Neuronal stem cell (in vitro differentiated cells): ENCODE results near the gene ETV7.

ENCODE experiments used
- DNase-seq: peaks from one replicate; pipeline ENCODE4 v3.0.0-alpha.2; 2013; ENCODE audit warnings: low spot score
- H2AFZ ChIP-seq: one replicate; pipeline ENCODE4 v1.6.1; 2013; ENCODE audit warnings: mild to moderate bottlenecking, low read length, inconsistent platforms
- H2AK5ac ChIP-seq: 2 replicates; pipeline ENCODE4 v1.6.1; 2013; ENCODE audit warnings: low read depth, mild to moderate bottlenecking, inconsistent platforms, low read length, moderate library complexity, mixed read lengths
- H2BK120ac ChIP-seq: 2 replicates; pipeline ENCODE4 v1.6.1; 2013; ENCODE audit warnings: low read depth, mild to moderate bottlenecking, inconsistent platforms, low read length, moderate library complexity, mixed read lengths
- H2BK12ac ChIP-seq: one replicate; pipeline ENCODE4 v1.6.1; 2013; ENCODE audit warnings: low read length, inconsistent platforms
- H2BK15ac ChIP-seq: 2 replicates; pipeline ENCODE4 v1.6.1; 2013; ENCODE audit warnings: mild to moderate bottlenecking, low read length, inconsistent platforms, mixed read lengths
- H2BK5ac ChIP-seq: one replicate; pipeline ENCODE4 v1.6.1; 2013; ENCODE audit warnings: inconsistent platforms, mild to moderate bottlenecking, low read length, moderate library complexity
- H3K14ac ChIP-seq: one replicate; pipeline ENCODE4 v1.6.1; 2013; ENCODE audit warnings: low read length, inconsistent platforms
- H3K18ac ChIP-seq: 2 replicates; pipeline ENCODE4 v1.6.1; 2013; ENCODE audit warnings: low read length, inconsistent platforms
- H3K23ac ChIP-seq: 2 replicates; pipeline ENCODE4 v1.6.1; 2013; ENCODE audit warnings: low read depth, mild to moderate bottlenecking, mixed read lengths, low read length, inconsistent platforms; ENCODE audit not compliant: poor library complexity
- H3K27ac ChIP-seq: replicated peaks from 3 replicates; pipeline ENCODE4 v1.5.1; 2013; ENCODE audit warnings: low read length, inconsistent platforms
- H3K27me3 ChIP-seq, 3 experiments: 2 replicates each; pipeline ENCODE4 v1.6.1; 2013; ENCODE audit warnings: low read length in 3 of 3, mild to moderate bottlenecking in 2 of 3, inconsistent platforms in 1 of 3, low read depth in 1 of 3, mixed read lengths in 1 of 3, moderate library complexity in 1 of 3; ENCODE audit not compliant: control insufficient read depth in 3 of 3, insufficient read depth in 3 of 3
- H3K36me3 ChIP-seq, 2 donors: replicated peaks in 1 of 2; 2 replicates each; pipeline ENCODE4 v1.6.1; 2013; ENCODE audit warnings: low read length in 2 of 2; ENCODE audit not compliant: control insufficient read depth in 2 of 2, insufficient read depth in 2 of 2
- H3K4ac ChIP-seq: 2 replicates; pipeline ENCODE4 v1.6.1; 2013; ENCODE audit warnings: inconsistent platforms, mild to moderate bottlenecking, low read length, moderate library complexity
- H3K4me1 ChIP-seq, 2 donors: 1 replicate in 1 of 2; 2 replicates in 1 of 2; pipeline ENCODE4 v1.6.1; 2013; ENCODE audit warnings: low read length in 2 of 2, low read depth in 1 of 2; ENCODE audit not compliant: control insufficient read depth in 2 of 2, insufficient read depth in 1 of 2
- H3K4me2 ChIP-seq: one replicate; pipeline ENCODE4 v1.6.1; 2013; ENCODE audit warnings: mild to moderate bottlenecking, low read length, inconsistent platforms; ENCODE audit not compliant: insufficient read depth, poor library complexity, severe bottlenecking
- H3K4me3 ChIP-seq, 2 donors: 2 replicates each; pipeline ENCODE4 v1.5.1; 2013; ENCODE audit warnings: low read length in 2 of 2, mild to moderate bottlenecking in 2 of 2, inconsistent platforms in 1 of 2, moderate library complexity in 1 of 2
- H3K79me1 ChIP-seq: one replicate; pipeline ENCODE4 v1.6.1; 2013; ENCODE audit warnings: low read depth, mild to moderate bottlenecking, inconsistent platforms, low read length, moderate library complexity
- H3K9ac ChIP-seq: one replicate; pipeline ENCODE4 v1.6.1; 2013; ENCODE audit warnings: mild to moderate bottlenecking, low read depth, low read length, inconsistent platforms; ENCODE audit not compliant: poor library complexity
- H3K9me3 ChIP-seq, 2 donors: replicated peaks in 1 of 2; 2 replicates each; pipeline versions ENCODE3 to v1.6.1; 2013; ENCODE audit warnings: low read length in 2 of 2, mild to moderate bottlenecking in 2 of 2, inconsistent platforms in 1 of 2, low read depth in 1 of 2, mixed read lengths in 1 of 2, moderate library complexity in 1 of 2; ENCODE audit not compliant: control insufficient read depth in 2 of 2, insufficient read depth in 1 of 2
- H4K8ac ChIP-seq: one replicate; pipeline ENCODE4 v1.6.1; 2013; ENCODE audit warnings: low read depth, mild to moderate bottlenecking, inconsistent platforms, low read length, moderate library complexity
- H4K91ac ChIP-seq: one replicate; pipeline ENCODE4 v1.6.1; 2013; ENCODE audit warnings: low read length, low read depth, mild to moderate bottlenecking, inconsistent platforms; ENCODE audit not compliant: poor library complexity
- WGBS, 2 donors: extraction: QIAGEN DNeasy Blood & Tissue Kit; methylation state at CpG; one replicate each; pipeline ENCODE4 v1.1.7; 2013; ENCODE audit warnings: missing lambda C conversion rate in 2 of 2, mixed read lengths in 1 of 2; ENCODE audit not compliant: insufficient read length in 2 of 2, insufficient replicate concordance in 1 of 2; ENCODE audit errors: extremely low coverage in 2 of 2; 5-methylcytosine and 5-hydroxymethylcytosine counted together

Gene ETV7

DNA sequence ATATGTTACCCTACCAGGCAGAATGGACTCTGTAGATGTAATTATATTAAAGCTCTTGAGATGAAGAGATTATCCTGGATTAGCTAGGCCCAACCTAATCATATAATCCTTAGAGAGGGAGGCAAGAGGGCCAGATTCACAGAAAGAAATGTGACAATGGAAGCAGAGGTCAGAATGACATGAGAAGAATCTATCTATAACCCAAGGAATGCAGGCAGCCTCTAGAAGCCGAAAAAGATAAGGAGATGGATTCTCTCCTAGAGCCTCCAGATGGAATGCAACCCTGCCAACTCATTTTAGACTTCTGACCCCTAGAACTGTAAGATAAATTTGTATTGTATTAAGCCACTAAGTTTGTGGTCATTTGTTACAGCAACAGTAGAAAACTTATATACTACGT is 42.9 kb upstream of the ETV7 start:
- Histone ChIP-seq H3K27ac (no peak overlapping the region), H3K4ac (no peak overlapping the region), H2AFZ (no peak overlapping the region), H3K18ac (no peak overlapping the region), H2BK12ac (no peak overlapping the region), H2BK120ac (no peak overlapping the region), H3K79me1 (no peaks in the 10 kb centered on the region), H2BK15ac (no peak overlapping the region), H2BK5ac (no peak overlapping the region), H3K23ac (no peak overlapping the region), H3K4me1 (no peaks in the 10 kb centered on the region), H3K14ac (no peak overlapping the region), H4K91ac (no peak overlapping the region), H3K9me3 (no peaks in the 10 kb centered on the region), H3K4me2 (no peak overlapping the region), H3K9ac (no peak overlapping the region), H3K4me3 (no peak overlapping the region), H4K8ac (no peak overlapping the region), H3K36me3 (no peaks in the 10 kb centered on the region), H2AK5ac (no peak overlapping the region), H3K27me3 (peaks cover 0 to 3% (median 0%) of the 10 kb centered on the region in 3 experiments)
- WGBS, 2 donors: 100% methylated on average over 1 of the region's 2 CpGs; no CpG with 5 or more reads in 1 of the 2 donors
- DNase-seq: no peak

- no peaks in the 10 kb centered on the region for H3K9me3 ChIP-seq
- no CpG with 5 or more reads among the region's 4 CpGs for WGBS, 2 donors
- H2BK5ac ChIP-seq: no peak overlapping the region
- no peak overlapping the region for H3K4me2 ChIP-seq
- H2AFZ ChIP-seq: no peak overlapping the region
- H3K4ac ChIP-seq: no peak overlapping the region
- no peaks in the 10 kb centered on the region for H3K36me3 ChIP-seq
- no peaks in the 10 kb centered on the region for H3K79me1 ChIP-seq
- no peak overlapping the region for H4K8ac ChIP-seq
- no peak overlapping the region for H2BK120ac ChIP-seq
- H3K14ac ChIP-seq: no peak overlapping the region
- no peak overlapping the region for H3K4me3 ChIP-seq
- no peak for DNase-seq
- H3K18ac ChIP-seq: no peak overlapping the region
- no peak overlapping the region for H2BK12ac ChIP-seq
- no peaks in the 10 kb centered on the region for H3K4me1 ChIP-seq
- H2BK15ac ChIP-seq: no peak overlapping the region
- H3K23ac ChIP-seq: no peak overlapping the region
- no peak overlapping the region for H4K91ac ChIP-seq
- H3K9ac ChIP-seq: no peak overlapping the region
- peaks cover 0 to 3% (median 0%) of the 10 kb centered on the region in 3 experiments for H3K27me3 ChIP-seq
- H2AK5ac ChIP-seq: no peak overlapping the region
- H3K27ac ChIP-seq: no peak overlapping the region
These were observed 41.4 kb upstream of the ETV7 start for GRCh38 chr6:36428911-36429310.

- no peak overlapping the region for H3K18ac ChIP-seq
- H3K4me1 ChIP-seq: peaks cover 6 to 7% of the 10 kb centered on the region in 2 donors
- DNase-seq: no peak
- H2AK5ac ChIP-seq: no peak overlapping the region
- H2BK5ac ChIP-seq: no peak overlapping the region
- no peak overlapping the region for H3K4me2 ChIP-seq
- no peaks in the 10 kb centered on the region for H3K36me3 ChIP-seq
- H3K9me3 ChIP-seq: no peaks in the 10 kb centered on the region
- H2BK12ac ChIP-seq: no peak overlapping the region
- H3K4me3 ChIP-seq: no peak overlapping the region
- no peak overlapping the region for H2BK15ac ChIP-seq
- no peak overlapping the region for H3K4ac ChIP-seq
- no peak overlapping the region for H2BK120ac ChIP-seq
- H3K79me1 ChIP-seq: no peaks in the 10 kb centered on the region
- H4K8ac ChIP-seq: no peak overlapping the region
- WGBS, 2 donors: no CpG with 5 or more reads among the region's 3 CpGs
- no peak overlapping the region for H4K91ac ChIP-seq
- H2AFZ ChIP-seq: no peak overlapping the region
- H3K23ac ChIP-seq: no peak overlapping the region
- no peaks in the 10 kb centered on the region for H3K27me3 ChIP-seq
- no peak overlapping the region for H3K14ac ChIP-seq
- H3K27ac ChIP-seq: no peak overlapping the region
- H3K9ac ChIP-seq: no peak overlapping the region
These were observed 39.2 kb upstream of the ETV7 start for GRCh38 chr6:36426622-36427021.

GRCh38 chr6:36423101-36423824 is 35.8 kb upstream of the ETV7 start:
- Histone ChIP-seq H3K36me3 (no peaks in the 10 kb centered on the region), H2BK12ac (no peak overlapping the region), H4K8ac (peak overlapping the region; percentile 19), H3K4me1 (peaks cover 6 to 7% of the 10 kb centered on the region in 2 donors), H3K27me3 (no peaks in the 10 kb centered on the region), H3K9me3 (no peaks in the 10 kb centered on the region), H3K9ac (peak overlapping the region; percentile 55), H3K4me2 (peak overlapping the region; percentile 61), H3K23ac (peak overlapping the region; percentile 89), H3K14ac (no peak overlapping the region), H4K91ac (no peak overlapping the region), H3K27ac (peak overlapping the region; percentile 50), H3K4me3 (peak overlapping the region; percentile 54 to 77), H2BK5ac (no peak overlapping the region), H2AK5ac (no peak overlapping the region), H3K4ac (no peak overlapping the region), H3K18ac (peak overlapping the region; percentile 84), H2AFZ (peak overlapping the region; percentile 89), H2BK120ac (no peak overlapping the region), H2BK15ac (no peak overlapping the region), H3K79me1 (no peaks in the 10 kb centered on the region)
- no CpG with 5 or more reads among the region's 51 CpGs for WGBS, 2 donors
- DNase-seq: peak; percentile 92
